ENCODE measurements around the gene KCTD20. TPM values are rescaled to one million over a fixed set of nuclear protein-coding genes. Genes with fewer than 3 reads are reported as not detected.

The KCTD20 gene
- total and polyA plus RNA-seq, 10 of the 15 experiments (the other 5 are each of a cell fraction or from before 2014, with no cell fraction given) = 18.1 to 77.0 (median 50.5) TPM

DNA sequence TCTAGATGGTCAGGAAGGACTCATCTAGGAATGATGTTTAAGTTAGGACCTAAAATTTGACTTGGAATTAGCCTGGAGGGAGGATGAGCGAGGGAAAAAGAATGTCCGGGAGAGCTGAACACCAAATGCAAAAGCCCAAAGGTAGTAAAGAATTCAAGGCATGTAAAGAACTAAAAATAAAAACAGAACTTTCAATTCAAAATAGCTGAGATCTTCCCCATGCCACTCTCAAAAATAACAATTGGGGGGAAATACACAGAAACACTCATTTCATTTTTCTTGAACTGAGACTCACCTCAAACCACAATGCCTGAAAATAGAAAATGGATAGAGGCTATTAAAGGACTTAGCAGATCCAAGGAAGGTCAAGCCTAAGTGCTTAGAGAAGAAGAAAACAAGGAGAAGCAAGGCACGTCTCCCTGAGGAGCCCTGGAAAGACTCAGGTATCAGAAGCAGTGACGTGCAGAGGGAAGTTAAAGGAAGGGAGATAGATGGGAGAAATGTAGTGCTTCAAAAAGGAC lies 10.6 kb upstream of the KCTD20 start (continued):
- TF ChIP-seq MEF2B (IDR thresholded peaks at IDR 0.05; ENCODE audit: partially characterized antibody, poor library complexity, severe bottlenecking) = peak; percentile 88
- TF ChIP-seq ZNF217 (IDR thresholded peaks at IDR 0.05) = no peak
- TF ChIP-seq, protein P1, sequence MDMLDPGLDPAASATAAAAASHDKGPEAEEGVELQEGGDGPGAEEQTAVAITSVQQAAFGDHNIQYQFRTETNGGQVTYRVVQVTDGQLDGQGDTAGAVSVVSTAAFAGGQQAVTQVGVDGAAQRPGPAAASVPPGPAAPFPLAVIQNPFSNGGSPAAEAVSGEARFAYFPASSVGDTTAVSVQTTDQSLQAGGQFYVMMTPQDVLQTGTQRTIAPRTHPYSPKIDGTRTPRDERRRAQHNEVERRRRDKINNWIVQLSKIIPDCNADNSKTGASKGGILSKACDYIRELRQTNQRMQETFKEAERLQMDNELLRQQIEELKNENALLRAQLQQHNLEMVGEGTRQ (IDR thresholded peaks at IDR 0.05; ENCODE audit: borderline replicate concordance, low read depth, low read length) = no peak
- TF ChIP-seq, protein P2, sequence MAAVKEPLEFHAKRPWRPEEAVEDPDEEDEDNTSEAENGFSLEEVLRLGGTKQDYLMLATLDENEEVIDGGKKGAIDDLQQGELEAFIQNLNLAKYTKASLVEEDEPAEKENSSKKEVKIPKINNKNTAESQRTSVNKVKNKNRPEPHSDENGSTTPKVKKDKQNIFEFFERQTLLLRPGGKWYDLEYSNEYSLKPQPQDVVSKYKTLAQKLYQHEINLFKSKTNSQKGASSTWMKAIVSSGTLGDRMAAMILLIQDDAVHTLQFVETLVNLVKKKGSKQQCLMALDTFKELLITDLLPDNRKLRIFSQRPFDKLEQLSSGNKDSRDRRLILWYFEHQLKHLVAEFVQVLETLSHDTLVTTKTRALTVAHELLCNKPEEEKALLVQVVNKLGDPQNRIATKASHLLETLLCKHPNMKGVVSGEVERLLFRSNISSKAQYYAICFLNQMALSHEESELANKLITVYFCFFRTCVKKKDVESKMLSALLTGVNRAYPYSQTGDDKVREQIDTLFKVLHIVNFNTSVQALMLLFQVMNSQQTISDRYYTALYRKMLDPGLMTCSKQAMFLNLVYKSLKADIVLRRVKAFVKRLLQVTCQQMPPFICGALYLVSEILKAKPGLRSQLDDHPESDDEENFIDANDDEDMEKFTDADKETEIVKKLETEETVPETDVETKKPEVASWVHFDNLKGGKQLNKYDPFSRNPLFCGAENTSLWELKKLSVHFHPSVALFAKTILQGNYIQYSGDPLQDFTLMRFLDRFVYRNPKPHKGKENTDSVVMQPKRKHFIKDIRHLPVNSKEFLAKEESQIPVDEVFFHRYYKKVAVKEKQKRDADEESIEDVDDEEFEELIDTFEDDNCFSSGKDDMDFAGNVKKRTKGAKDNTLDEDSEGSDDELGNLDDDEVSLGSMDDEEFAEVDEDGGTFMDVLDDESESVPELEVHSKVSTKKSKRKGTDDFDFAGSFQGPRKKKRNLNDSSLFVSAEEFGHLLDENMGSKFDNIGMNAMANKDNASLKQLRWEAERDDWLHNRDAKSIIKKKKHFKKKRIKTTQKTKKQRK (IDR thresholded peaks at IDR 0.05; ENCODE audit: low read depth, low read length) = no peak
- no peak for TF ChIP-seq E4F1 (IDR thresholded peaks at IDR 0.05; ENCODE audit: borderline replicate concordance, partially characterized antibody)
- no peak for TF ChIP-seq BACH1 (IDR thresholded peaks at IDR 0.05; ENCODE audit: borderline replicate concordance)
- TF ChIP-seq MAX (IDR thresholded peaks at IDR 0.05; ENCODE audit: low read depth, low read length) = no peak
- no peak for TF ChIP-seq TCF3 (IDR thresholded peaks at IDR 0.05; ENCODE audit: borderline replicate concordance, insufficient read depth, low read depth, low read length)
- 0 out of 4 replicates have a peak, but pooled peaks of 1 of the 2 experiments have one; percentile 11 for TF ChIP-seq EP300 (IDR thresholded peaks at IDR 0.05; ENCODE audit: borderline replicate concordance in 1 of 2, control insufficient read depth in 1 of 2, low read depth in 2 of 2, low read length in 2 of 2)
- no peak for TF ChIP-seq CHD4 (IDR thresholded peaks at IDR 0.05)
- TF ChIP-seq ESRRA (IDR thresholded peaks at IDR 0.05; ENCODE audit: low read length) = no peak
- peak; percentile 46; the same call in 1 of the 2 replicates for TF ChIP-seq IRF4 (IDR thresholded peaks at IDR 0.05; ENCODE audit: low read depth, low read length)
- TF ChIP-seq ATF7 (IDR thresholded peaks at IDR 0.05; ENCODE audit: low read depth) = no peak
- TF ChIP-seq RELB (IDR thresholded peaks at IDR 0.05; ENCODE audit: low read depth) = peak; percentile 88
- TF ChIP-seq DPF2 (IDR thresholded peaks at IDR 0.05) = 0 out of 2 replicates have a peak, but pooled peaks have one; percentile 28
- no peak for TF ChIP-seq ELK1 (IDR thresholded peaks at IDR 0.05; ENCODE audit: low read depth, low read length)
- TF ChIP-seq ATF3 (IDR thresholded peaks at IDR 0.05; ENCODE audit: borderline replicate concordance, extremely low read depth, low read depth, low read length) = no peak
- TF ChIP-seq CREB1 (IDR thresholded peaks at IDR 0.05; ENCODE audit: low read depth) = no peak
- TF ChIP-seq ZNF274 (IDR thresholded peaks at IDR 0.05; ENCODE audit: insufficient read depth, insufficient read length) = no peak
- TF ChIP-seq WRNIP1 (IDR thresholded peaks at IDR 0.05; ENCODE audit: borderline replicate concordance, low read depth, low read length) = no peak
